Measurements from ENCODE around the gene AGTPBP1.

AGTPBP1 gene

DNA sequence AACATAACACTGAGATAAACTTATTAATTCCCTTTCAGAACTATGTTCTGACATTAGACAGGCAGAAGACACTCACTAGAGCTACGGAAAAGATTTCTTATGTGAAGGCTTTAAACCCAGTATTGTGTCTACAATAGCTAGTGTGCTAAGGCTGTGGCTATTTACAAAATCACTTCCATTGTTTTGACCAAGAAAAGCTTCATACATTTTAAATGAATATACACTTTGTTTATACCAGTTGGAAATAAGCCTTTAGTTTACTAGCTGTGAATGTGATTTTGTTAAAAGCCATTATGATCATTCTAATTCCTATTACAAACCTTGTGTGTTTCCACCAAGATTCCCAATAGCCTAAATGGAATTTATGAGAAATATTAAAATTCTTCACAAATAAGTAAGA lies 83.0 kb downstream of the AGTPBP1 start:
- no peak for TF ChIP-seq TCF12 (IDR thresholded peaks at IDR 0.05; ENCODE audit: low read depth)
- TF ChIP-seq EP300 (IDR thresholded peaks at IDR 0.05; ENCODE audit: borderline replicate concordance) = no peak
- TF ChIP-seq EGR1 (IDR thresholded peaks at IDR 0.05) = no peak
- TF ChIP-seq, protein P1, sequence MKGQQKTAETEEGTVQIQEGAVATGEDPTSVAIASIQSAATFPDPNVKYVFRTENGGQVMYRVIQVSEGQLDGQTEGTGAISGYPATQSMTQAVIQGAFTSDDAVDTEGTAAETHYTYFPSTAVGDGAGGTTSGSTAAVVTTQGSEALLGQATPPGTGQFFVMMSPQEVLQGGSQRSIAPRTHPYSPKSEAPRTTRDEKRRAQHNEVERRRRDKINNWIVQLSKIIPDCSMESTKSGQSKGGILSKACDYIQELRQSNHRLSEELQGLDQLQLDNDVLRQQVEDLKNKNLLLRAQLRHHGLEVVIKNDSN (IDR thresholded peaks at IDR 0.05) = no peak
- no peak for TF ChIP-seq TAF1 (IDR thresholded peaks at IDR 0.05; ENCODE audit: low read depth)
- no peak for TF ChIP-seq ZBTB7A (IDR thresholded peaks at IDR 0.05; ENCODE audit: low read depth)
- no peak for TF ChIP-seq RAD21 (IDR thresholded peaks at IDR 0.05; ENCODE audit: low read depth)
- TF ChIP-seq NFIC (IDR thresholded peaks at IDR 0.05) = no peak
- no peak for TF ChIP-seq MAX (IDR thresholded peaks at IDR 0.05)
- TF ChIP-seq CEBPB (IDR thresholded peaks at IDR 0.05) = no peak
- no peak for TF ChIP-seq FOXM1 (IDR thresholded peaks at IDR 0.05; ENCODE audit: borderline replicate concordance, low read depth)
- TF ChIP-seq YY1 (IDR thresholded peaks at IDR 0.05; ENCODE audit: low read depth) = no peak
- TF ChIP-seq TEAD4 (IDR thresholded peaks at IDR 0.05) = no peak
- TF ChIP-seq, protein P2, sequence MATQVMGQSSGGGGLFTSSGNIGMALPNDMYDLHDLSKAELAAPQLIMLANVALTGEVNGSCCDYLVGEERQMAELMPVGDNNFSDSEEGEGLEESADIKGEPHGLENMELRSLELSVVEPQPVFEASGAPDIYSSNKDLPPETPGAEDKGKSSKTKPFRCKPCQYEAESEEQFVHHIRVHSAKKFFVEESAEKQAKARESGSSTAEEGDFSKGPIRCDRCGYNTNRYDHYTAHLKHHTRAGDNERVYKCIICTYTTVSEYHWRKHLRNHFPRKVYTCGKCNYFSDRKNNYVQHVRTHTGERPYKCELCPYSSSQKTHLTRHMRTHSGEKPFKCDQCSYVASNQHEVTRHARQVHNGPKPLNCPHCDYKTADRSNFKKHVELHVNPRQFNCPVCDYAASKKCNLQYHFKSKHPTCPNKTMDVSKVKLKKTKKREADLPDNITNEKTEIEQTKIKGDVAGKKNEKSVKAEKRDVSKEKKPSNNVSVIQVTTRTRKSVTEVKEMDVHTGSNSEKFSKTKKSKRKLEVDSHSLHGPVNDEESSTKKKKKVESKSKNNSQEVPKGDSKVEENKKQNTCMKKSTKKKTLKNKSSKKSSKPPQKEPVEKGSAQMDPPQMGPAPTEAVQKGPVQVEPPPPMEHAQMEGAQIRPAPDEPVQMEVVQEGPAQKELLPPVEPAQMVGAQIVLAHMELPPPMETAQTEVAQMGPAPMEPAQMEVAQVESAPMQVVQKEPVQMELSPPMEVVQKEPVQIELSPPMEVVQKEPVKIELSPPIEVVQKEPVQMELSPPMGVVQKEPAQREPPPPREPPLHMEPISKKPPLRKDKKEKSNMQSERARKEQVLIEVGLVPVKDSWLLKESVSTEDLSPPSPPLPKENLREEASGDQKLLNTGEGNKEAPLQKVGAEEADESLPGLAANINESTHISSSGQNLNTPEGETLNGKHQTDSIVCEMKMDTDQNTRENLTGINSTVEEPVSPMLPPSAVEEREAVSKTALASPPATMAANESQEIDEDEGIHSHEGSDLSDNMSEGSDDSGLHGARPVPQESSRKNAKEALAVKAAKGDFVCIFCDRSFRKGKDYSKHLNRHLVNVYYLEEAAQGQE (IDR thresholded peaks at IDR 0.05; ENCODE audit: low read depth) = no peak
- no peak for TF ChIP-seq CREB1 (IDR thresholded peaks at IDR 0.05; ENCODE audit: low read depth)

DNA sequence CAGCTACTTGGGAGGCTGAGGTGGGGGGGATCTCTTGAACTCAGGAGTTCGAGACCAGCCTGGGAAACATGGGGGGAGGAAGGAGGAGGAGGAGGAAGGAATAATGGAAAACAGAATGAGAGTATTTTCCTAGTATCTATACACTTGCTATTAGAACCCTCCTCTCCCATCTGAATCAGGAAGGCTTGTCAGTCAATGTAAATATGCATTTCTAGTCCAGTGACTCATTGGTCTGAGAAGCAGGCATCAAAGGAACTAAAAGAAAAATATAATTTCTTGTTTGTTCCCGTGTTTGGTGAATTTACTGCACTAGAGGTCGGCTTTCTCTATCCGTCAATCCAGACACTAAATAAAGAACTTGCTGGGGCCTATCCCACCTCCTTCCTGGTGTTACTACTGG lies 88.6 kb downstream of the AGTPBP1 start:
- TF ChIP-seq FOXM1 (IDR thresholded peaks at IDR 0.05; ENCODE audit: borderline replicate concordance, low read depth) = no peak
- TF ChIP-seq TCF12 (IDR thresholded peaks at IDR 0.05; ENCODE audit: low read depth) = no peak
- TF ChIP-seq YY1 (IDR thresholded peaks at IDR 0.05; ENCODE audit: low read depth) = no peak
- no peak for TF ChIP-seq EGR1 (IDR thresholded peaks at IDR 0.05)
- TF ChIP-seq MAX (IDR thresholded peaks at IDR 0.05) = no peak
- TF ChIP-seq, protein P2 (IDR thresholded peaks at IDR 0.05; ENCODE audit: low read depth) = no peak

DNA sequence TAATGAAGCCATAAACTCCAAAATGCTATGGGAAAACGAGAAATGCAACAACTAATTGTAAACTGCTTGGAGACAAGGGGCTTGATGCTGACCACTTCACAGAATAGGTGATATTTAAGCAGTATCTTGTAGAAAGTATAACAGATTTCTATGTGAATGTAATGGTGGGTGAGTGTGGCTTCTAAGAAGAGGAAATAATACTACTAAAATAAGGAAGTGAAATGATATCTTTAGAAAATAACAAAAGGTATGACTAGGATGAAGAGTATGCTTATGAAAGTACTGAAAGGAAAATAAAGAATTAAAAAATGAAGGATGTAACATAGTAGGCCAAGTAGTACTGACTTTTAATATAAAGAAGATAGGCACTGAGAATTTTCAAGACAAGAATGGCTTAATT lies 94.2 kb downstream of the AGTPBP1 start:
- TF ChIP-seq CREB1 (IDR thresholded peaks at IDR 0.05; ENCODE audit: low read depth) (no peak), CEBPB (IDR thresholded peaks at IDR 0.05) (no peak), FOXM1 (IDR thresholded peaks at IDR 0.05; ENCODE audit: borderline replicate concordance, low read depth) (no peak), NFIC (IDR thresholded peaks at IDR 0.05) (no peak), EP300 (IDR thresholded peaks at IDR 0.05; ENCODE audit: borderline replicate concordance) (no peak), TAF1 (IDR thresholded peaks at IDR 0.05; ENCODE audit: low read depth) (no peak)
- TF ChIP-seq, protein P1 (IDR thresholded peaks at IDR 0.05) = no peak

DNA sequence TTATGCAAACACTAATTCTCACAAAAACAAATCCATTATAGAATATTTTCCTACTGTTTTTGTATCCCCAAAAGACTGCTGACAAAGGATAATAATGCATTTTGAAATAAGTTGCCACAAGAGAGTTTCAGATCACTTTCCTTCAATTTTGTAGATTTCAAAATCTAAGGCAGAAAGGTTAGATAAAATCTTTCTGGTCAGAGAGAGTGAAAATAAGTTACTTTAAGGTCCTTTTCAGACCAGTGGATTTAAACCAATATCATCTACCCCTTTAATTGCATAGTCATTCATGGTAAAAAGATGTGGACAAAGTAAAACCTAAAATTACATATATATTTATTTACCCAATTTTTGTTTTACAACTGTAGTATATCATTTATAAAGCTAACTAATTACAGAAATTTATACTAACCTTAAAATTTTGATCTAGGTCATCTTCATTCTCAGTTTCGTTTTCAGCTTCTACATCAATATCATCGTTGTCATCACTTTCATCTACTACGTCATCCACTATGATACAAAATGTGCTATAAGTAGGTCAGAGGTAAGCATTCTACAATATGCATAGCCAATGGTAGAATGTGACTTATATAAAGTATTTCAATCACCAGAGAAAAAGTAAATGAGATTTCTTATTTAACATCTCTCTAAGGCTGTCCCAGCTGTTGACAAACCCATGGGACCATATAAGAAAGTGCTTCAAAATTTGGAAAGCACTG lies 95.7 kb downstream of the AGTPBP1 start:
- TF ChIP-seq MAX (IDR thresholded peaks at IDR 0.05) = no peak
- no peak for TF ChIP-seq TAF1 (IDR thresholded peaks at IDR 0.05; ENCODE audit: low read depth)
- no peak for TF ChIP-seq NFIC (IDR thresholded peaks at IDR 0.05)
- TF ChIP-seq TEAD4 (IDR thresholded peaks at IDR 0.05) = no peak
- no peak for TF ChIP-seq EGR1 (IDR thresholded peaks at IDR 0.05)
- TF ChIP-seq FOXM1 (IDR thresholded peaks at IDR 0.05; ENCODE audit: borderline replicate concordance, low read depth) = no peak
- TF ChIP-seq CEBPB (IDR thresholded peaks at IDR 0.05) = no peak
- TF ChIP-seq RAD21 (IDR thresholded peaks at IDR 0.05; ENCODE audit: low read depth) = no peak
- TF ChIP-seq, protein P2 (IDR thresholded peaks at IDR 0.05; ENCODE audit: low read depth) = no peak
- TF ChIP-seq, protein P1 (IDR thresholded peaks at IDR 0.05) = no peak
- no peak for TF ChIP-seq EP300 (IDR thresholded peaks at IDR 0.05; ENCODE audit: borderline replicate concordance)
- TF ChIP-seq CREB1 (IDR thresholded peaks at IDR 0.05; ENCODE audit: low read depth) = no peak
- no peak for TF ChIP-seq ZBTB7A (IDR thresholded peaks at IDR 0.05; ENCODE audit: low read depth)
- no peak for TF ChIP-seq YY1 (IDR thresholded peaks at IDR 0.05; ENCODE audit: low read depth)
- no peak for TF ChIP-seq TCF12 (IDR thresholded peaks at IDR 0.05; ENCODE audit: low read depth)

All from Ishikawa (cell line).